ENCODE measurements around the gene LIPJ. TPM values are rescaled to one million over a fixed set of nuclear protein-coding genes. Genes with fewer than 3 reads are reported as not detected.

LIPJ gene, protein sequence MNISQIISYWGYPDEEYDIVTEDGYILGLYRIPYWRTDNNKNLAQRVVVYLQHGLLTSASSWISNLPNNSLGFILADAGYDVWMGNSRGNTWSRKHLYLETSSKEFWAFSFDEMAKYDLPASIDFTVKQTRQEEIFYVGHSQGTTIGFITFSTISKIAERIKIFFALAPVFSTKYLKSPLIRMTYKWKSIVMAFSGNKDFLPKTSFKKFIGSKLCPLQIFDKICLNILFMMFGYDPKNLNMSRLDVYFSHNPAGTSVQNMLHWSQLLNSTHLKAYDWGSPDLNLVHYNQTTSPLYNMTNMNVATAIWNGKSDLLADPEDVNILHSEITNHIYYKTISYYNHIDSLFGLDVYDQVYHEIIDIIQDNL
- not detected in 2 replicates for total RNA-seq
- long read RNA-seq, result 0 reads

DNA sequence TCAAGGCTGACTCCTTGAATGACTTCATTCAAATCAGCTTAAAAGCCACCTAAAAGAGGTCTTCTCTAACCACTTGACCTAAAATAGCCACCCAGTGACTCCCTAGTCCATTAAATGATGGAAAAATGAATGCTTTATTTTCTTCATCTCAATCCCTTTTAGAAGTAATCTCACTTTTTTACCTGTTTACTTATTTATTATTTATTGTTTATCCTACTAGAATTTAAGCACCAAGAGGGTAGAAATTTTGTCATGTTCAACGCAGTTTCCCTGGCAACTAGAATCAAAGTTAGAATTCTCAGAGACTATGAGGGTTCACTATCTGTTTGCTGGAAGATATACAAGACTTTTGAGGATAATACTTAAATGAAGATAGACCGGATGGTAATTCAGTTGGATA, at the start of gene LIPJ:
Gene LIPJ, plus strand, starts transcription at position 301 of the 400 bp plus-strand sequence. CDS start 3,926 bp downstream, outside the sequence.
- Mint-ChIP-seq H3K27me3 (peaks cover 14% of the 10 kb centered on the region), H3K36me3 (ENCODE audit: insufficient read depth) (no peaks in the 10 kb centered on the region), H3K4me1 (ENCODE audit: low read depth) (peaks cover 2% of the 10 kb centered on the region), H3K9me3 (ENCODE audit: low read depth) (peaks cover 7% of the 10 kb centered on the region), H3K4me3 (ENCODE audit: low read depth) (no peak within 1 kb of the TSS), H3K27ac (no peak within 1 kb of the TSS)
- DNase-seq (ENCODE audit: low spot score, unreplicated experiment), result no peak
- TF ChIP-seq, protein P1, sequence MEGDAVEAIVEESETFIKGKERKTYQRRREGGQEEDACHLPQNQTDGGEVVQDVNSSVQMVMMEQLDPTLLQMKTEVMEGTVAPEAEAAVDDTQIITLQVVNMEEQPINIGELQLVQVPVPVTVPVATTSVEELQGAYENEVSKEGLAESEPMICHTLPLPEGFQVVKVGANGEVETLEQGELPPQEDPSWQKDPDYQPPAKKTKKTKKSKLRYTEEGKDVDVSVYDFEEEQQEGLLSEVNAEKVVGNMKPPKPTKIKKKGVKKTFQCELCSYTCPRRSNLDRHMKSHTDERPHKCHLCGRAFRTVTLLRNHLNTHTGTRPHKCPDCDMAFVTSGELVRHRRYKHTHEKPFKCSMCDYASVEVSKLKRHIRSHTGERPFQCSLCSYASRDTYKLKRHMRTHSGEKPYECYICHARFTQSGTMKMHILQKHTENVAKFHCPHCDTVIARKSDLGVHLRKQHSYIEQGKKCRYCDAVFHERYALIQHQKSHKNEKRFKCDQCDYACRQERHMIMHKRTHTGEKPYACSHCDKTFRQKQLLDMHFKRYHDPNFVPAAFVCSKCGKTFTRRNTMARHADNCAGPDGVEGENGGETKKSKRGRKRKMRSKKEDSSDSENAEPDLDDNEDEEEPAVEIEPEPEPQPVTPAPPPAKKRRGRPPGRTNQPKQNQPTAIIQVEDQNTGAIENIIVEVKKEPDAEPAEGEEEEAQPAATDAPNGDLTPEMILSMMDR (IDR thresholded peaks at IDR 0.05; ENCODE audit: unreplicated experiment), result no peak

DNA sequence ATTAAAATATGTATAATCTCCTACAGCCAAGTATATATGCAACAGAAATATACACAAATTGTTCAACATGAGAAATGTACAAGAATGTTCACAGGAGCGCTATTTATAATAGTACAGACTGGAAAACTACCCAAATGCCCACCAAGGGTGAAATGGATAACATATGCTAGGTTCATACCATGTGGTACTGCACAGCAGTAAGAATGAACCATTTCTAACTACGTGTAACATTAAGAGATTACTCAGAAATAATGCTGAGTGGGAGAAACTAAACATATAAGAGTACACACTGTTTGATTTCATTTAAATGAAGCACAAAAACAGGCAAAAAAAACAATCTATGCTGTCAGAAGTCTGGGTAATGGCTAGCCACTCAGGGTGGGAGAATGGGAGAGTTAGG, 49.2 kb upstream of the LIPJ start:
- no peak overlapping the region for H3K27ac Mint-ChIP-seq
- no peaks in the 10 kb centered on the region for H3K36me3 Mint-ChIP-seq (ENCODE audit: insufficient read depth)
- TF ChIP-seq, protein P1 (IDR thresholded peaks at IDR 0.05; ENCODE audit: unreplicated experiment), result no peak
- H3K9me3 Mint-ChIP-seq (ENCODE audit: low read depth), result no peaks in the 10 kb centered on the region
- H3K4me3 Mint-ChIP-seq (ENCODE audit: low read depth), result no peak overlapping the region
- peaks cover 8% of the 10 kb centered on the region for H3K4me1 Mint-ChIP-seq (ENCODE audit: low read depth)
- peaks cover 4% of the 10 kb centered on the region for H3K27me3 Mint-ChIP-seq
- no peak for DNase-seq (ENCODE audit: low spot score, unreplicated experiment)

DNA sequence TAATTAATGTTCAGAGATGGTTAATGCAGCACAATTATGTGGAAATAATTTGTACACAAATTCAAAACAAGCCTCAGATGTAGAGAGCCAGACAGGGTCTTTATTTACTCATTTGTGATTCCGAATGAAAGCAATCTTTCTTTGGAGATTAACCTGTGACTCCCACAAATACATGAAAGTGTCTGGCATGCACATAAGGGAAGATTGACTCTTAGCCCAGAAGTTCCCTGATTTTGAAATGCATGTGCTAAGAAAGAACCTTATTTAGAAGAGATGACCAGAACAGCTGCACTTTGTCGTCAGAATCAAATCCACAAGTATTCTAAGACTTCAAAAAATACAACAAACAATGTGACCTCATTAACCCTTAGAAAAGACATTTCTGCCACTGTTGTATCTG, 48.5 kb upstream of the LIPJ start:
- Mint-ChIP-seq H3K36me3 (ENCODE audit: insufficient read depth) (no peaks in the 10 kb centered on the region), H3K27me3 (peaks cover 4% of the 10 kb centered on the region), H3K4me1 (ENCODE audit: low read depth) (peaks cover 8% of the 10 kb centered on the region), H3K27ac (no peak overlapping the region), H3K9me3 (ENCODE audit: low read depth) (no peaks in the 10 kb centered on the region), H3K4me3 (ENCODE audit: low read depth) (no peak overlapping the region)
- TF ChIP-seq, protein P1 (IDR thresholded peaks at IDR 0.05; ENCODE audit: unreplicated experiment), result no peak
- DNase-seq (ENCODE audit: low spot score, unreplicated experiment), result no peak

DNA sequence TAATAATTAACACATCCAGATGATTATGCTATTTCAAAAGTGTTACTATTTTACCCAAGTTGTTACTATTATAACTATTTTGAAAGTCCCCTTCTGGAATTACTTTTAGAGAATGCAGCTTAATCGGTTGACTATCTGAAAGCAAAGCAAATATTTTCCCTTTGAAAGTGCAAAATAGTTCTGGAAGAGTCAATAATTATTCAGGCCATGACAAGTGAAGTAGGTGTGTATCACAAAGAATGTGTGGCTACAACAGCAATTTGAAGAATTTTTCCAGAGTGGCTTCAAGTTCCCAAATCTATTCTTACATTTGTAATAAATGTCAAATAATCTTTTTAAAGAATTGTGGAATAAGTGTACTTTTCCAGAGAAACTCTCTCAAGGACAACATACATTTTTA, 46.2 kb upstream of the LIPJ start:
- H3K27ac Mint-ChIP-seq, result no peak overlapping the region
- no peak overlapping the region for H3K4me3 Mint-ChIP-seq (ENCODE audit: low read depth)
- no peaks in the 10 kb centered on the region for H3K36me3 Mint-ChIP-seq (ENCODE audit: insufficient read depth)
- TF ChIP-seq, protein P1 (IDR thresholded peaks at IDR 0.05; ENCODE audit: unreplicated experiment), result no peak
- no peaks in the 10 kb centered on the region for H3K9me3 Mint-ChIP-seq (ENCODE audit: low read depth)
- peaks cover 8% of the 10 kb centered on the region for H3K4me1 Mint-ChIP-seq (ENCODE audit: low read depth)
- no peaks in the 10 kb centered on the region for H3K27me3 Mint-ChIP-seq
- DNase-seq (ENCODE audit: low spot score, unreplicated experiment), result no peak

DNA sequence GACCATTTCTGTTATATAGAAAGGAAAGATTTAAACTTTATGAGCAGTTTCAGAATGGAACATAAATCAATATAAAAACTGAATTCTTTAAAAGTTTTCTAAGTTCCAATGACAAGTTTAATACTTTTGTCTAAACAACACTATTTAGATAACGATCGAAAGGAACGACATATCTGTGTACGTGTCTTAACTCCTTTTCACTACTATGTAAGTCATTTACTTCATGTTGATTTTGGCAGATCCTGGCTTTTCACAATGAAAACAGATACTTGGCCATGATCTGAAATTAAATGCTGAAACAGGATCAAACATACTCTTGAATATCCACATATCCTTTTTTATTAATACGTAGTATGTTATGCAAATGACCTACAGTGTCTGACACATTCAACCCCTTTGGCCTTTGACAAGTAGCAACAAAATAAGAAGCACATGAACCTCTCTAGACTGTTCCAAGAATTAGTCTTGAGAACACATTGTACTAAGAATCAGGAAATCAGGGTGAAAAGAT, 45.4 kb upstream of the LIPJ start:
- TF ChIP-seq, protein P1 (IDR thresholded peaks at IDR 0.05; ENCODE audit: unreplicated experiment), result no peak
- peaks cover 8% of the 10 kb centered on the region for H3K4me1 Mint-ChIP-seq (ENCODE audit: low read depth)
- no peaks in the 10 kb centered on the region for H3K27me3 Mint-ChIP-seq
- no peaks in the 10 kb centered on the region for H3K9me3 Mint-ChIP-seq (ENCODE audit: low read depth)
- no peaks in the 10 kb centered on the region for H3K36me3 Mint-ChIP-seq (ENCODE audit: insufficient read depth)
- peak overlapping the region; percentile 53 for H3K27ac Mint-ChIP-seq
- H3K4me3 Mint-ChIP-seq (ENCODE audit: low read depth), result no peak overlapping the region
- DNase-seq (ENCODE audit: low spot score, unreplicated experiment), result no peak
